Neural progenitor cell (in vitro differentiated cells): ENCODE measurements around the gene KCNMA1. TPM values are rescaled to one million over a fixed set of nuclear protein-coding genes. Genes with fewer than 3 reads are reported as not detected.
A peak's percentile ranks its signal among the peaks of the same experiment; 100 is the strongest.

Experiments used
- DNase-seq: peaks from one replicate; pipeline ENCODE4 v3.0.0-alpha.2; 2016; ENCODE audit warnings: low spot score
- H2AFZ ChIP-seq: fragments of 200-600 bp; sonication (generic); replicated peaks from 2 replicates; pipeline ENCODE4 v1.6.1; 2016; ENCODE audit warnings: antibody characterized with exemption
- H3F3A ChIP-seq: fragments of 200-600 bp; sonication (generic); 2 replicates; pipeline ENCODE4 v1.6.1; 2016; ENCODE audit warnings: antibody characterized with exemption, low read depth
- H3K27ac ChIP-seq: fragments of 200-600 bp; sonication (generic); 2 replicates; pipeline ENCODE4 v1.5.1; 2016; ENCODE audit warnings: mild to moderate bottlenecking
- H3K27me3 ChIP-seq: fragments of 200-600 bp; sonication (generic); 2 replicates; pipeline ENCODE4 v1.6.1; 2016; ENCODE audit warnings: mild to moderate bottlenecking, moderate library complexity
- H3K36me3 ChIP-seq: fragments of 200-600 bp; sonication (generic); 2 replicates; pipeline ENCODE4 v1.5.1; 2016
- H3K4me1 ChIP-seq: fragments of 200-600 bp; sonication (generic); 2 replicates; pipeline ENCODE4 v1.6.1; 2016; ENCODE audit warnings: mixed run types
- H3K4me2 ChIP-seq: fragments of 200-600 bp; sonication (generic); 2 replicates; pipeline ENCODE4 v1.6.1; 2016
- H3K4me3 ChIP-seq: fragments of 200-600 bp; sonication (generic); 2 replicates; pipeline ENCODE4 v1.5.1; 2016
- H3K79me2 ChIP-seq: fragments of 200-600 bp; sonication (generic); 2 replicates; pipeline ENCODE4 v1.6.1; 2016; ENCODE audit warnings: low read depth
- H3K9ac ChIP-seq: fragments of 200-600 bp; sonication (generic); 2 replicates; pipeline ENCODE4 v1.6.1; 2016
- H3K9me3 ChIP-seq: fragments of 200-600 bp; sonication (generic); 2 replicates; pipeline ENCODE4 v1.5.1; 2016; ENCODE audit warnings: low read depth
- H4K20me1 ChIP-seq: fragments of 200-600 bp; sonication (generic); 2 replicates; pipeline ENCODE4 v1.6.1; 2016; ENCODE audit warnings: low read depth
- H3K27ac Mint-ChIP-seq: 3 replicates; pipeline ENCODE4 v1.8.0; 2021; ENCODE audit warnings: mixed read lengths
- H3K27me3 Mint-ChIP-seq: 2 replicates; pipeline ENCODE4 v1.8.0; 2022; ENCODE audit warnings: low read depth, mild to moderate bottlenecking, inconsistent platforms, moderate library complexity, mixed read lengths; ENCODE audit not compliant: insufficient read depth
- H3K36me3 Mint-ChIP-seq: 3 replicates; pipeline ENCODE4 v1.8.0; 2021; ENCODE audit warnings: mixed read lengths
- H3K4me1 Mint-ChIP-seq: 3 replicates; pipeline ENCODE4 v1.8.0; 2021; ENCODE audit warnings: mixed read lengths
- H3K4me3 Mint-ChIP-seq: 3 replicates; pipeline ENCODE4 v1.8.0; 2021; ENCODE audit warnings: mild to moderate bottlenecking, moderate library complexity, mixed read lengths
- H3K9me3 Mint-ChIP-seq: 3 replicates; pipeline ENCODE4 v1.8.0; 2020; ENCODE audit warnings: mixed read lengths
- EZH2 ChIP-seq: fragments of 200-600 bp; sonication (generic); IDR thresholded peaks from 2 replicates; pipeline ENCODE4 v1.6.1; 2017; ENCODE audit warnings: antibody characterized with exemption, mild to moderate bottlenecking, moderate library complexity
- EZH2phosphoT487 ChIP-seq: fragments of 200-600 bp; sonication (generic); IDR thresholded peaks from 2 replicates; pipeline ENCODE4 v1.6.1; 2017; ENCODE audit warnings: antibody characterized with exemption
- total RNA-seq: library from RNA; depleted of rRNA; stranded (reverse); fragments of >200 nt; gene quantifications from 2 replicates; pipeline ENCODE4 v1.2.3, GENCODE V29; 2015; ENCODE audit warnings: low replicate concordance
- TF ChIP-seq, protein P1 (sequence below): fragments of 200-600 bp; sonication (generic); IDR thresholded peaks from 2 replicates; pipeline ENCODE4 v1.5.1; 2017; ENCODE audit warnings: antibody characterized with exemption, mild to moderate bottlenecking

KCNMA1 gene
- total RNA-seq, 1 donor from 2014 or later: 2.4 TPM

DNA sequence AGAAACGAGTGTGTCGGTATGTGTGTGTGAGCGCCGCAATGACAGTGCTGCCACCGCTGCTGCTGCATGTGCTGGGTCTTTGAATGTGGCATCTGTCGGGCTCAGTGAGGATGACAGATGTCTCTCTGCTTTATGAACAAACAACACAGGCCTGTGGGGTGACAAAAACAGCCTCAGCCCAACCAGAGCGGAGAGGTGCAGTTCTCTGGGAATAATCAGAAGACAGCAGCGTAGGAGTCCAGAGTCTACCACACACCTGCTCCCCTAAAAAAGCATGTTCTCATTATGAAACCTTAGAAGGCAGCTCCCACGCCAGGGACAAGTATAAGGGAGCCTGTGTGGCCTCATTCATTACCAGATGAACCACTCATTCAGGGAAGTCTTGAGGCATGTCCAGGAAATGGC is 278.3 kb downstream of the KCNMA1 start:
- no peak overlapping the region for H3K4me3 Mint-ChIP-seq
- no peaks in the 10 kb centered on the region for H3K27me3 ChIP-seq
- H3K36me3 ChIP-seq: no peaks in the 10 kb centered on the region
- H3K4me1 Mint-ChIP-seq: no peaks in the 10 kb centered on the region
- no peaks in the 10 kb centered on the region for H3F3A ChIP-seq
- DNase-seq: no peak
- no peak for TF ChIP-seq EZH2phosphoT487
- TF ChIP-seq, protein P1, sequence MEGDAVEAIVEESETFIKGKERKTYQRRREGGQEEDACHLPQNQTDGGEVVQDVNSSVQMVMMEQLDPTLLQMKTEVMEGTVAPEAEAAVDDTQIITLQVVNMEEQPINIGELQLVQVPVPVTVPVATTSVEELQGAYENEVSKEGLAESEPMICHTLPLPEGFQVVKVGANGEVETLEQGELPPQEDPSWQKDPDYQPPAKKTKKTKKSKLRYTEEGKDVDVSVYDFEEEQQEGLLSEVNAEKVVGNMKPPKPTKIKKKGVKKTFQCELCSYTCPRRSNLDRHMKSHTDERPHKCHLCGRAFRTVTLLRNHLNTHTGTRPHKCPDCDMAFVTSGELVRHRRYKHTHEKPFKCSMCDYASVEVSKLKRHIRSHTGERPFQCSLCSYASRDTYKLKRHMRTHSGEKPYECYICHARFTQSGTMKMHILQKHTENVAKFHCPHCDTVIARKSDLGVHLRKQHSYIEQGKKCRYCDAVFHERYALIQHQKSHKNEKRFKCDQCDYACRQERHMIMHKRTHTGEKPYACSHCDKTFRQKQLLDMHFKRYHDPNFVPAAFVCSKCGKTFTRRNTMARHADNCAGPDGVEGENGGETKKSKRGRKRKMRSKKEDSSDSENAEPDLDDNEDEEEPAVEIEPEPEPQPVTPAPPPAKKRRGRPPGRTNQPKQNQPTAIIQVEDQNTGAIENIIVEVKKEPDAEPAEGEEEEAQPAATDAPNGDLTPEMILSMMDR: no peak
- TF ChIP-seq EZH2: no peak
- H3K4me3 ChIP-seq: no peak overlapping the region
- H3K4me2 ChIP-seq: no peak overlapping the region
- H3K4me1 ChIP-seq: no peaks in the 10 kb centered on the region
- H2AFZ ChIP-seq: no peak overlapping the region
- H3K36me3 Mint-ChIP-seq: no peaks in the 10 kb centered on the region
- no peak overlapping the region for H3K9ac ChIP-seq
- H3K9me3 Mint-ChIP-seq: no peaks in the 10 kb centered on the region
- H3K27ac Mint-ChIP-seq: no peak overlapping the region
- no peaks in the 10 kb centered on the region for H3K79me2 ChIP-seq
- peaks cover 10% of the 10 kb centered on the region for H3K27me3 Mint-ChIP-seq
- no peak overlapping the region for H3K27ac ChIP-seq
- H4K20me1 ChIP-seq: no peaks in the 10 kb centered on the region
- no peaks in the 10 kb centered on the region for H3K9me3 ChIP-seq

- Histone ChIP-seq H3K4me1 (no peaks in the 10 kb centered on the region), H3K36me3 (no peaks in the 10 kb centered on the region), H3K4me3 (no peak overlapping the region), H3K4me2 (no peak overlapping the region), H3K9ac (no peak overlapping the region), H3F3A (no peaks in the 10 kb centered on the region), H3K9me3 (no peaks in the 10 kb centered on the region), H2AFZ (no peak overlapping the region), H3K79me2 (no peaks in the 10 kb centered on the region), H3K27me3 (no peaks in the 10 kb centered on the region), H4K20me1 (no peaks in the 10 kb centered on the region), H3K27ac (no peak overlapping the region)
- no peak for DNase-seq
- Mint-ChIP-seq H3K9me3 (no peaks in the 10 kb centered on the region), H3K27ac (peak overlapping the region; percentile 27), H3K4me3 (no peak overlapping the region), H3K4me1 (no peaks in the 10 kb centered on the region), H3K36me3 (no peaks in the 10 kb centered on the region), H3K27me3 (peaks cover 10% of the 10 kb centered on the region)
- TF ChIP-seq EZH2 (no peak), EZH2phosphoT487 (no peak)
- TF ChIP-seq, protein P1: no peak
Observed at GRCh38 chr10:77358656-77359055, 279.0 kb downstream of the KCNMA1 start.

DNA sequence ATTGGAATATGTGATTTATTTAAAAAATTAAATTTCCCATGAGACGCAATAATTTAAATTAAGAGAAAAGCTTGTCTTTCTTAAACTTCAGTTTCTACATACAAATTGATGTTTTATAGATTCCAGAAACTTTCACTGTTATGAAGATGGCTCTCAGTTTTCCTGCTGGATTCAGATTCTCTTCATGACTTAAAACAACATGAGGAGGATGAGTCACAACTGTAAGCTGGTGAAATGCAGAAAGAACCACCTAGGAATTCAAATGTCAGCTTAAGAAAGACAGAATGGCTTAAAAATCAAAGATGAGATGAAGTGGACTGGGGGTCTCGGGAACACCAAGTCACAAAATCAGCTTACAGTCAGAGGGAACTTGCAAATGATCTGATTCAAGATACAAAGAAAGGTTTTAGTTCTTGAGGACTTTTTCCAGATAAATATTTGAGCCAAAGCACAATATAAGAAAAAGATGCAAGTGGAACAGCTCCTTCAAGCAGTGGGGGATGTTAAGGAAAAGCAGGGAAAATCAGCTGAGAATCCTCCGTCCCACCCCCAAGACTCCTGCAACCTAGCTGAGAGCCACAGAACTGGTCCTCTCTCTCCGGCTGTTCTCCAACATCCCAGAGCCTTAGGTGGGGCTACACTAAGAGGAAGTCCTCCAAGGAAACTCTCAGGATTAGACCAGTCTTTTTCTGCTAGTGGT is 279.8 kb downstream of the KCNMA1 start:
- peaks cover 10% of the 10 kb centered on the region for H3K27me3 Mint-ChIP-seq
- Histone ChIP-seq H4K20me1 (no peaks in the 10 kb centered on the region), H3K4me3 (no peak overlapping the region), H3K4me2 (no peak overlapping the region), H3K9me3 (no peaks in the 10 kb centered on the region), H3K9ac (no peak overlapping the region), H2AFZ (no peak overlapping the region), H3F3A (no peaks in the 10 kb centered on the region), H3K27ac (no peak overlapping the region), H3K79me2 (no peaks in the 10 kb centered on the region), H3K36me3 (no peaks in the 10 kb centered on the region), H3K4me1 (no peaks in the 10 kb centered on the region), H3K27me3 (no peaks in the 10 kb centered on the region)
- no peaks in the 10 kb centered on the region for H3K4me1 Mint-ChIP-seq
- no peak overlapping the region for H3K4me3 Mint-ChIP-seq
- no peak for DNase-seq
- H3K9me3 Mint-ChIP-seq: no peaks in the 10 kb centered on the region
- no peaks in the 10 kb centered on the region for H3K36me3 Mint-ChIP-seq
- H3K27ac Mint-ChIP-seq: no peak overlapping the region
- TF ChIP-seq EZH2 (no peak), EZH2phosphoT487 (no peak)
- TF ChIP-seq, protein P1: no peak
